HG03196 (cell line): ENCODE measurements around the gene SHISA8.
"Not testable (repeated sequence)": the region's sequence is repeated elsewhere in the genome, so short reads cannot be mapped to it uniquely, and the experiment has no call there.

ENCODE experiments used
- ATAC-seq: cut with Tn5 transposase; IDR thresholded peaks from one replicate; pipeline ENCODE4 v1.9.1; 2021; ENCODE audit not compliant: unreplicated experiment

Gene SHISA8

GRCh38 chr22:41900652-41901312, 14.1 kb downstream of the SHISA8 start:
- no peak for ATAC-seq

GRCh38 chr22:41899992-41900651, 14.8 kb downstream of the SHISA8 start:
- ATAC-seq = no peak

- no peak for ATAC-seq
Observed at GRCh38 chr22:41899110-41899509, 15.8 kb downstream of the SHISA8 start.

GRCh38 chr22:41898645-41899044, 16.2 kb downstream of the SHISA8 start:
- ATAC-seq = no peak

- ATAC-seq = no peak
Observed at GRCh38 chr22:41893591-41894375, 21.1 kb downstream of the SHISA8 start.

- no peak for ATAC-seq
Observed at GRCh38 chr22:41892721-41893120, 22.2 kb downstream of the SHISA8 start.

GRCh38 chr22:41891407-41891806, 23.5 kb downstream of the SHISA8 start:
- no peak for ATAC-seq

GRCh38 chr22:41888627-41889200, 26.2 kb downstream of the SHISA8 start:
- no peak for ATAC-seq

- no peak for ATAC-seq
Observed at GRCh38 chr22:41885516-41885915, 29.4 kb downstream of the SHISA8 start.

- no peak for ATAC-seq
Observed at GRCh38 chr22:41885116-41885515, 29.8 kb downstream of the SHISA8 start.

GRCh38 chr22:41883400-41883799, 31.5 kb downstream of the SHISA8 start:
- ATAC-seq = no peak

GRCh38 chr22:41880653-41881052, 34.2 kb downstream of the SHISA8 start:
- no peak for ATAC-seq

- no peak for ATAC-seq
Observed at GRCh38 chr22:41876675-41877074, 38.2 kb downstream of the SHISA8 start.

- ATAC-seq = no peak
Observed at GRCh38 chr22:41876275-41876674, 38.6 kb downstream of the SHISA8 start.

GRCh38 chr22:41875531-41876270, 39.2 kb downstream of the SHISA8 start:
- no peak for ATAC-seq

- no peak for ATAC-seq
Observed at GRCh38 chr22:41874090-41874489, 40.8 kb downstream of the SHISA8 start.

- ATAC-seq = no peak
Observed at GRCh38 chr22:41873391-41873790, 41.5 kb downstream of the SHISA8 start.

- ATAC-seq = no peak
Observed at GRCh38 chr22:41870786-41871185, 44.1 kb downstream of the SHISA8 start.

GRCh38 chr22:41870081-41870480, 44.8 kb downstream of the SHISA8 start:
- ATAC-seq = not testable (repeated sequence)

GRCh38 chr22:41868556-41868955, 46.3 kb downstream of the SHISA8 start:
- no peak for ATAC-seq

GRCh38 chr22:41863472-41863871, 51.4 kb downstream of the SHISA8 start:
- ATAC-seq = no peak
